Activated naive CD4-positive, alpha-beta T cell treated with anti-CD3 and anti-CD28 coated beads, Interleukin-2, amount 50 U/mL, for 72 hours (primary cell): ENCODE measurements around the gene CCDC40. TPM values are rescaled to one million over a fixed set of nuclear protein-coding genes. Genes with fewer than 3 reads are reported as not detected.
A peak's percentile ranks its signal among the peaks of the same experiment; 100 is the strongest.

Experiments used
- ATAC-seq, 2 donors: fragments of 150-1000 bp; cut with Tn5 transposase; 2 replicates each; pipeline ENCODE4 v1.10.0; 2021; ENCODE audit warnings: mild to moderate bottlenecking in 2 of 2, moderate library complexity in 2 of 2
- DNase-seq, 2 donors: peaks; one replicate each; pipeline ENCODE4 v3.0.0; 2021 to 2022; ENCODE audit warnings: low spot score in 2 of 2
- H3K27ac Mint-ChIP-seq, 2 donors: one replicate each; pipeline ENCODE4 v1.8.0; 2022; ENCODE audit warnings: mild to moderate bottlenecking in 2 of 2, mixed read lengths in 2 of 2
- H3K36me3 Mint-ChIP-seq, 2 donors: one replicate each; pipeline ENCODE4 v1.8.0; 2022; ENCODE audit warnings: mixed read lengths in 2 of 2
- H3K9me3 Mint-ChIP-seq, 2 donors: one replicate each; pipeline ENCODE4 v1.8.0; 2022; ENCODE audit warnings: mixed read lengths in 2 of 2
- total RNA-seq, 2 donors: library from RNA; stranded (reverse); gene quantifications; one replicate each; pipeline ENCODE4 v1.2.3, GENCODE V29; 2022

CCDC40 gene
- total RNA-seq, 2 donors from 2014 or later = 0.45 to 0.50 TPM

GRCh38 chr17:80146121-80147034 lies 109.9 kb downstream of the CCDC40 start:
- DNase-seq (no peak), ATAC-seq (peak in 1 of 2 donors; percentile 29)
- Mint-ChIP-seq H3K9me3 (no peaks in the 10 kb centered on the region), H3K27ac (peak overlapping the region; percentile 78 to 96), H3K36me3 (peaks cover 23 to 34% of the 10 kb centered on the region in 2 donors)

- H3K9me3 Mint-ChIP-seq = no peaks in the 10 kb centered on the region
- peaks cover 18 to 29% of the 10 kb centered on the region in 2 donors for H3K36me3 Mint-ChIP-seq
- ATAC-seq = peak; percentile 89 to 95
- peak within 1 kb of the TSS; percentile 78 to 96 for H3K27ac Mint-ChIP-seq
- peak; percentile 96 to 98 for DNase-seq
Observed at GRCh38 chr17:80147035-80147822, 110.8 kb downstream of the CCDC40 start, which contains the start of gene EIF4A3. Gene EIF4A3, minus strand, starts transcription at chr17:80147128. Its CDS starts 167 bp downstream, at chr17:80146961.

Other genes with a start within 250 kb of the CCDC40 start
- 1 to 10 TPM; 1.5 to 5.6 TPM for gene CBX8, start 239.6 kb upstream of the CCDC40 start, total RNA-seq
- 10 to 100 TPM; 12.7 to 16.8 TPM for gene CBX4, start 197.2 kb upstream of the CCDC40 start, total RNA-seq
- 10 to 100 TPM in 1 of 2 donors, 1 to 10 TPM in 1; 5.2 to 10.2 TPM for gene TBC1D16, start 770 bp upstream of the CCDC40 start, total RNA-seq
- gene GAA, start 64.9 kb downstream of the CCDC40 start, total RNA-seq = 10 to 100 TPM; 34.2 to 36.3 TPM
- gene EIF4A3, start 110.5 kb downstream of the CCDC40 start, total RNA-seq = 100 to 1,000 TPM; 105 to 144 TPM
- under 1 TPM in 1 of 2 donors, not detected in 1; 0.19 TPM for gene CARD14, start 133.4 kb downstream of the CCDC40 start, total RNA-seq
- gene SGSH, start 183.7 kb downstream of the CCDC40 start, total RNA-seq = 10 to 100 TPM; 34.8 to 39.0 TPM
- gene SLC26A11, start 183.8 kb downstream of the CCDC40 start, total RNA-seq = 10 to 100 TPM in 1 of 2 donors, 1 to 10 TPM in 1; 7.5 to 13.1 TPM
- gene RNF213, start 224.2 kb downstream of the CCDC40 start, total RNA-seq = 100 to 1,000 TPM; 415 to 602 TPM